DND-41 (cell line): ENCODE measurements around the gene SPTA1.

Source experiments
- EZH2 ChIP-seq: IDR thresholded peaks from 3 replicates; pipeline ENCODE4 v1.6.1; 2012; ENCODE audit warnings: borderline replicate concordance, low read depth, mild to moderate bottlenecking, moderate library complexity, low read length, inconsistent platforms; ENCODE audit not compliant: severe bottlenecking
- TF ChIP-seq, protein P1 (sequence below): IDR thresholded peaks from 2 replicates; pipeline ENCODE4 v1.5.1; 2012; ENCODE audit warnings: borderline replicate concordance, low read length, moderate library complexity, mild to moderate bottlenecking; ENCODE audit not compliant: poor library complexity, severe bottlenecking; ENCODE audit errors: extremely low read depth

DNA sequence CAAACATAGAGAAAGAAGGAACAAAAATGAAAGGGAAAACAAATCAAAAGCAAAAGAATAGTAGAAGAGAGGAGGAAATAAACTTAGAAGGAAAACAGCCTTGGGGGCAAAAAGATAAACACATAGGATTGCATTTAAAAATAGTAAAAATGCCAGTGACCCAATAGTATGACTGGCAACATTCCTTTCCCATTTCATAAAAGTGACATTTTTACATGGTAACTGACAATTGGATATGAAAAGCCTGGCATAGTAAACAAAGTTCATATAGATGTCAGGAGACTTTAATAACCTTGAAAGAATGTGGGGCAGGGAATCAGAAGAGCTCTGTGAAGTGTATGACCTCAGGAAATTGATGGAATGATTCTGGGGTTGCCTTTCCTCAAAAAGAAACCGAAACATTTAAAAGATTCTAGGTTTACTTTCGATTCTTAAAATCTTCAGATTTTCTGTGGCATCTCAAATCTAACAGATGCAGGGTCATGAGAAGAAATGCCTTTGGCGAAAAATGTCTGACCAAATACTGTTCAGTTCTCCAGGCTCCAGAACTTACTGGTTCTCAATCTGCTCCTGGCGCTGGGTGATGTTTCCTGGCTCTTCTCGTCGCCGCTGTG is 33.7 kb downstream of the SPTA1 start:
- TF ChIP-seq, protein P1, sequence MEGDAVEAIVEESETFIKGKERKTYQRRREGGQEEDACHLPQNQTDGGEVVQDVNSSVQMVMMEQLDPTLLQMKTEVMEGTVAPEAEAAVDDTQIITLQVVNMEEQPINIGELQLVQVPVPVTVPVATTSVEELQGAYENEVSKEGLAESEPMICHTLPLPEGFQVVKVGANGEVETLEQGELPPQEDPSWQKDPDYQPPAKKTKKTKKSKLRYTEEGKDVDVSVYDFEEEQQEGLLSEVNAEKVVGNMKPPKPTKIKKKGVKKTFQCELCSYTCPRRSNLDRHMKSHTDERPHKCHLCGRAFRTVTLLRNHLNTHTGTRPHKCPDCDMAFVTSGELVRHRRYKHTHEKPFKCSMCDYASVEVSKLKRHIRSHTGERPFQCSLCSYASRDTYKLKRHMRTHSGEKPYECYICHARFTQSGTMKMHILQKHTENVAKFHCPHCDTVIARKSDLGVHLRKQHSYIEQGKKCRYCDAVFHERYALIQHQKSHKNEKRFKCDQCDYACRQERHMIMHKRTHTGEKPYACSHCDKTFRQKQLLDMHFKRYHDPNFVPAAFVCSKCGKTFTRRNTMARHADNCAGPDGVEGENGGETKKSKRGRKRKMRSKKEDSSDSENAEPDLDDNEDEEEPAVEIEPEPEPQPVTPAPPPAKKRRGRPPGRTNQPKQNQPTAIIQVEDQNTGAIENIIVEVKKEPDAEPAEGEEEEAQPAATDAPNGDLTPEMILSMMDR: no peak
- no peak for TF ChIP-seq EZH2
